ENCODE results near the gene DYDC1.

GRCh38 chr10:80315391-80315790, 41.2 kb downstream of the DYDC1 start:
- TF ChIP-seq CTCF (conservative IDR thresholded peaks at IDR 0.05; ENCODE audit: low read length) (no peak), EZH2phosphoT487 (IDR thresholded peaks at IDR 0.05; ENCODE audit: borderline replicate concordance) (no peak)

All from Loucy (cell line).